ENCODE results near the gene EMD. TPM values are rescaled to one million over a fixed set of nuclear protein-coding genes. Genes with fewer than 3 reads are reported as not detected.

EMD gene
- total and polyA plus RNA-seq, 12 donors, result 47.8 to 170 (median 59.6) TPM

DNA sequence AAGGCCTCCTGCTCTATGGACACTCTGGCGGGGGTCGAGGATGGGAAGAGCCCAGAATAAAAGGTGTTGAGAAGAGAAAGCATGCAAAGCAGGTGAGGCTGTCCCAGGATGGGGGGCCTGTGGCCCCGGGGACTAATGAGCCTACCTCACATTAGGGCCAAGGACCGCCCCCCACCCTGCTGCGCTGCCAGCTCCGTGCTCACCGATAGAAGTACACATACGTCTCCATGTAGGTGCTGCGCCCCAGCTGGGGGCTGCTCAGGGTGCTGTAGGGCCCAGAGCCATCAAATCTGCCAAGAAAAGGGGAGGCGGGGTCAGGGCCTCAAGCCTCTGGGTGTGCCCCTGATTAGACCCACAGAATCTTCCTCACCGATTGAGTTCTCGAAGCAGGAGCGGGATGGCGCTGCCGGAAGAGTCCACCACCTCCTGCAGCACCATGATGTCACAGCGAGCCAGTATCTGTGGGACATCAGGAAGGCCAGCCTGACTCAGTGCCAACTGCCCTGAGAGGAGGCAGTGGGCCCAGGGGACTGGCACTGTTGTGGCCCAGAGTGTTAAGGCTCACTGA lies 25.6 kb downstream of the EMD start:
- peaks cover 0 to 16% (median 9%) of the 10 kb centered on the region in 9 donors for H3K4me1 ChIP-seq

DNA sequence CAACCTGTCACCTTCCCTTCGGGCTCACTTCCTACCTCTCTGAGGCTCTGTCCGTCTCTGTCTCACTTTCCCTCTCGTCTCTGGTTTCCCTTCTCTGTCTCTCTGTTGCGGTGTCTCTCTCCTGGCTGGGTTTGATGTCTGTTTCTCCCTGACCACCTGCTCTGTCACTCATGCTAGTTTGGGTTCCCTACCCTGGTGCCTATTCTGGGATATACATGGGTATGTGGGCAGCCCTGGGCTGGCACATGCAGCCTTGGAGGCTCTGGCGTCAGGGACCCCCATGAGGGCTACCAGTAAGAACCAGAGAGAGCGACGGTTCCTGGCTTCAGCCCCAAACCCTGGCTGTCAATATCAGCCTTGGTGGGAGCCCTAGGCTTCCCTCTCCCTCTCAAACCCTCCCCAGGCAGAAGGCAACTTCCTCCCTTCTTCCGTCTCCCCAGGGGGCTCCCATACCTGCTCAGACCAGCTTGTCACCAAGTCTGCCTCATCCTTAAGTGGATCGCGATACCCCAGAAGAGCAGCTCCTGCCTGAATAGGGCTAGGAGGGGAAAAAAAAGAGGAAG lies 29.6 kb downstream of the EMD start:
- Histone ChIP-seq H3K36me3 (peaks cover 0 to 7% (median 0%) of the 10 kb centered on the region in 9 donors), H3K4me3 (peak overlapping the region in 9 of 10 donors; percentile 18 to 55 (median 46)), H3K4me1 (peaks cover 0 to 32% (median 12%) of the 10 kb centered on the region in 9 donors), H3K9me3 (no peaks in the 10 kb centered on the region), H3K27me3 (no peaks in the 10 kb centered on the region), H3K27ac (peak overlapping the region in 9 of 10 donors; percentile 53 to 86 (median 79))
- TF ChIP-seq, protein P1, sequence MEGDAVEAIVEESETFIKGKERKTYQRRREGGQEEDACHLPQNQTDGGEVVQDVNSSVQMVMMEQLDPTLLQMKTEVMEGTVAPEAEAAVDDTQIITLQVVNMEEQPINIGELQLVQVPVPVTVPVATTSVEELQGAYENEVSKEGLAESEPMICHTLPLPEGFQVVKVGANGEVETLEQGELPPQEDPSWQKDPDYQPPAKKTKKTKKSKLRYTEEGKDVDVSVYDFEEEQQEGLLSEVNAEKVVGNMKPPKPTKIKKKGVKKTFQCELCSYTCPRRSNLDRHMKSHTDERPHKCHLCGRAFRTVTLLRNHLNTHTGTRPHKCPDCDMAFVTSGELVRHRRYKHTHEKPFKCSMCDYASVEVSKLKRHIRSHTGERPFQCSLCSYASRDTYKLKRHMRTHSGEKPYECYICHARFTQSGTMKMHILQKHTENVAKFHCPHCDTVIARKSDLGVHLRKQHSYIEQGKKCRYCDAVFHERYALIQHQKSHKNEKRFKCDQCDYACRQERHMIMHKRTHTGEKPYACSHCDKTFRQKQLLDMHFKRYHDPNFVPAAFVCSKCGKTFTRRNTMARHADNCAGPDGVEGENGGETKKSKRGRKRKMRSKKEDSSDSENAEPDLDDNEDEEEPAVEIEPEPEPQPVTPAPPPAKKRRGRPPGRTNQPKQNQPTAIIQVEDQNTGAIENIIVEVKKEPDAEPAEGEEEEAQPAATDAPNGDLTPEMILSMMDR (IDR thresholded peaks at IDR 0.05), result no peak
- intact Hi-C loops (cut with DNase I), result no loop called here
- DNase-seq, result no peak
- WGBS, 2 donors, result 42 to 47% methylated on average over 7 to 10 of the region's 10 CpGs
- ATAC-seq, result no peak

More for the DNA sequence above, 25.6 kb downstream of the EMD start:
- peaks cover 0 to 26% (median 6%) of the 10 kb centered on the region in 9 donors for H3K36me3 ChIP-seq
- H3K27ac ChIP-seq, result no peak overlapping the region
- intact Hi-C loops (cut with DNase I), result no loop called here
- 86 to 92% methylated on average over 10 to 16 of the region's 16 CpGs for WGBS, 2 donors
- ATAC-seq (no peak), DNase-seq (no peak)
- TF ChIP-seq, protein P1 (IDR thresholded peaks at IDR 0.05), result no peak
- no peak overlapping the region for H3K4me3 ChIP-seq
- no peaks in the 10 kb centered on the region for H3K9me3 ChIP-seq
- H3K27me3 ChIP-seq, result no peaks in the 10 kb centered on the region

- WGBS, 2 donors, result 31 to 36% methylated on average over 19 to 26 of the region's 26 CpGs
- DNase-seq (peak; percentile 77 to 83), ATAC-seq (peak; percentile 34 to 89 (median 73))
- TF ChIP-seq, protein P1 (IDR thresholded peaks at IDR 0.05), result no peak
- H3K27me3 ChIP-seq, result no peaks in the 10 kb centered on the region
- peak within 1 kb of the TSS in 9 of 10 donors; percentile 18 to 55 (median 46) for H3K4me3 ChIP-seq
- H3K36me3 ChIP-seq, result peaks cover 0 to 11% (median 0%) of the 10 kb centered on the region in 9 donors
- peak within 1 kb of the TSS in 9 of 10 donors; percentile 57 to 86 (median 79) for H3K27ac ChIP-seq
- H3K9me3 ChIP-seq, result no peaks in the 10 kb centered on the region
- H3K4me1 ChIP-seq, result peaks cover 0 to 32% (median 12%) of the 10 kb centered on the region in 9 donors
- intact Hi-C loops (cut with DNase I), result no loop called here
Observed at GRCh38 chrX:154409222-154409871, 30.3 kb downstream of the EMD start, which contains the start of gene DNASE1L1. TSS of gene DNASE1L1 (minus strand) at chrX:154409254. CDS start at chrX:154405568, 3,686 bp downstream.

- Histone ChIP-seq H3K36me3 (peaks cover 0 to 15% (median 0%) of the 10 kb centered on the region in 9 donors), H3K27ac (peak overlapping the region; percentile 90 to 99 (median 96)), H3K9me3 (no peaks in the 10 kb centered on the region), H3K4me1 (peaks cover 0 to 32% (median 12%) of the 10 kb centered on the region in 9 donors), H3K4me3 (peak overlapping the region; percentile 56 to 85 (median 82)), H3K27me3 (no peaks in the 10 kb centered on the region)
- WGBS, 2 donors, result 0 to 3% methylated on average over 20 to 28 of the region's 29 CpGs
- DNase-seq, result peak; percentile 53 to 62
- ATAC-seq, result peak; percentile 74 to 83 (median 80)
- TF ChIP-seq, protein P1 (IDR thresholded peaks at IDR 0.05), result no peak
- intact Hi-C loops (cut with DNase I), result no loop called here
Observed at GRCh38 chrX:154411981-154412340, 32.9 kb downstream of the EMD start.
